HepG2 (cell line): ENCODE data around the gene PRCP. TPM values are rescaled to one million over a fixed set of nuclear protein-coding genes. Genes with fewer than 3 reads are reported as not detected.

ENCODE experiments used
- ATAC-seq: fragments of 200-7000 bp; cut with Tn5 transposase; 3 replicates; pipeline ENCODE4 v1.9.1; 2020; ENCODE audit warnings: mild to moderate bottlenecking, moderate library complexity
- BruUV-seq: library from RNA; stranded (reverse); fragments of 400-500 nt; replicated peaks from 2 replicates; lab custom pipeline; 2021; lab: Mats Ljungman, UMichigan
- CTCF ChIA-PET: fragments of 300-600 bp; formaldehyde crosslinking; extraction: SDS; loops from one replicate; lab custom pipeline; 2021; ENCODE audit warnings: low total read pairs, inconsistent platforms, low intra/inter-chr PET ratio; lab: Yijun Ruan, JAX
- POLR2A ChIA-PET: fragments of 350-600 bp; sonication (Branson Sonifier 250); formaldehyde crosslinking; loops from one replicate; lab custom pipeline; 2020; ENCODE audit warnings: antibody characterized with exemption, inconsistent platforms; lab: Yijun Ruan, JAX
- DNase-seq: peaks from one replicate; pipeline ENCODE4 v3.0.0-alpha.2; 2015; ENCODE audit warnings: low spot score
- FAIRE-seq: peaks from 3 replicates; lab custom pipeline; 2011; peaks lifted over from hg19 to GRCh38; lab: Jason Lieb, UNC
- H2AFZ ChIP-seq: one replicate; pipeline ENCODE4 v1.6.1; 2011; ENCODE audit warnings: low read length, inconsistent platforms
- H3K27ac ChIP-seq: fragments of 300-600 bp; 3 replicates; pipeline ENCODE4 v1.8.0; 2011; ENCODE audit warnings: mixed run types, mild to moderate bottlenecking, mixed read lengths, low read length, inconsistent platforms; ENCODE audit not compliant: insufficient read depth; ENCODE audit errors: extremely low read length
- H3K27me3 ChIP-seq, 2 experiments: fragments of 200-600 bp in 1 of 2; 2 replicates in 1 of 2; 3 replicates in 1 of 2; pipeline versions ENCODE4 v1.6.0 to v1.8.0; 2011; ENCODE audit warnings: low read length in 2 of 2, mild to moderate bottlenecking in 2 of 2, moderate library complexity in 2 of 2, inconsistent platforms in 1 of 2; ENCODE audit not compliant: insufficient read depth in 2 of 2, control insufficient read depth in 1 of 2
- H3K36me3 ChIP-seq, 2 experiments: fragments of 200-600 bp in 1 of 2; replicated peaks in 1 of 2; 2 replicates in 1 of 2; 3 replicates in 1 of 2; pipeline versions ENCODE4 v1.5.1 to v1.8.0; 2011; ENCODE audit warnings: low read length in 2 of 2, inconsistent platforms in 1 of 2; ENCODE audit not compliant: insufficient read depth in 2 of 2, control insufficient read depth in 1 of 2
- H3K4me1 ChIP-seq: 2 replicates; pipeline ENCODE4 v1.5.1; 2012; ENCODE audit warnings: low read length, inconsistent platforms; ENCODE audit not compliant: insufficient read depth
- H3K4me2 ChIP-seq: 2 replicates; pipeline ENCODE4 v1.6.0; 2011; ENCODE audit warnings: low read depth, low read length, inconsistent platforms
- H3K4me3 ChIP-seq, 3 experiments: fragments of 200-600 bp in 1 of 3; sonication (generic), shearing (Covaris generic) in 1 of 3; replicated peaks in 1 of 3; 2 replicates each; pipeline ENCODE4 v1.5.1; 2011 to 2016; ENCODE audit warnings: low read length in 3 of 3, inconsistent platforms in 2 of 3, low read depth in 2 of 3, mild to moderate bottlenecking in 2 of 3, control low read depth in 1 of 3, mixed read lengths in 1 of 3; ENCODE audit not compliant: insufficient read depth in 1 of 3
- H3K79me2 ChIP-seq: one replicate; pipeline ENCODE4 v1.6.1; 2011; ENCODE audit warnings: low read length, inconsistent platforms; ENCODE audit not compliant: insufficient read depth
- H3K9ac ChIP-seq: 2 replicates; pipeline ENCODE4 v1.6.0; 2011; ENCODE audit warnings: mild to moderate bottlenecking, low read depth, low read length, inconsistent platforms; ENCODE audit not compliant: insufficient read depth
- H3K9me3 ChIP-seq: 2 replicates; pipeline ENCODE4 v1.5.1; 2012; ENCODE audit warnings: mild to moderate bottlenecking, low read length
- H4K20me1 ChIP-seq: 2 replicates; pipeline ENCODE4 v1.6.0; 2011; ENCODE audit warnings: inconsistent platforms, mild to moderate bottlenecking, low read length, moderate library complexity; ENCODE audit not compliant: insufficient read depth
- ATF6 ChIP-seq: sonication (generic); formaldehyde crosslinking; conservative IDR thresholded peaks from 2 replicates; pipeline ENCODE4 v1.4.0; 2020; ENCODE audit warnings: missing genetic modification reagents
- CREB1 ChIP-seq, 2 experiments: fragments of 450-650 bp in 1 of 2; IDR thresholded peaks; 2 replicates each; pipeline ENCODE4 v1.6.1; 2016 to 2017; ENCODE audit warnings: control low read depth in 1 of 2, mild to moderate bottlenecking in 1 of 2, missing compliant biosample characterization in 1 of 2, missing genetic modification characterization in 1 of 2
- DNMT1 ChIP-seq: sonication (generic); formaldehyde crosslinking; IDR thresholded peaks from 2 replicates; pipeline ENCODE4 v1.5.1; 2020; ENCODE audit warnings: mild to moderate bottlenecking, missing genetic modification reagents
- DPF2 ChIP-seq: sonication (generic); formaldehyde crosslinking; IDR thresholded peaks from 2 replicates; pipeline ENCODE4 v1.4.0; 2020; ENCODE audit warnings: mild to moderate bottlenecking, low read depth, missing genetic modification reagents, borderline replicate concordance
- HMG20A ChIP-seq: IDR thresholded peaks from 2 replicates; pipeline ENCODE4 v1.6.1; 2016; ENCODE audit warnings: borderline replicate concordance
- HNF4A ChIP-seq: sonication (generic); formaldehyde crosslinking; IDR thresholded peaks from 2 replicates; pipeline ENCODE4 v1.4.0; 2020; ENCODE audit warnings: missing genetic modification reagents
- MAFF ChIP-seq: IDR thresholded peaks from 2 replicates; pipeline ENCODE4 v1.6.1; 2011; ENCODE audit warnings: low read depth, low read length, improper control_type of control experiment
- NPAS2 ChIP-seq: sonication (generic); formaldehyde crosslinking; IDR thresholded peaks from 2 replicates; pipeline ENCODE4 v1.8.0; 2022; ENCODE audit warnings: mild to moderate bottlenecking, missing genetic modification reagents, borderline replicate concordance
- PATZ1 ChIP-seq: sonication (generic); formaldehyde crosslinking; IDR thresholded peaks from 2 replicates; pipeline ENCODE4 v1.4.0; 2020; ENCODE audit warnings: missing genetic modification reagents
- SAP130 ChIP-seq: IDR thresholded peaks from 2 replicates; pipeline ENCODE4 v1.6.1; 2016; ENCODE audit warnings: low read depth
- SIN3A ChIP-seq: IDR thresholded peaks from 2 replicates; pipeline ENCODE4 v1.6.1; 2011; ENCODE audit warnings: low read depth, mild to moderate bottlenecking, control low read depth, low read length, borderline replicate concordance
- SOX5 ChIP-seq: IDR thresholded peaks from 2 replicates; pipeline ENCODE4 v1.6.1; 2016; ENCODE audit warnings: borderline replicate concordance
- SUZ12 ChIP-seq: fragments of 150-350 bp; IDR thresholded peaks from 2 replicates; pipeline ENCODE4 v1.6.1; 2014; ENCODE audit warnings: low read depth, low read length
- TEF ChIP-seq: sonication (generic); formaldehyde crosslinking; IDR thresholded peaks from 2 replicates; pipeline ENCODE4 v1.5.0; 2020; ENCODE audit warnings: missing genetic modification reagents
- TMF1 ChIP-seq: sonication (generic); formaldehyde crosslinking; IDR thresholded peaks from 2 replicates; pipeline ENCODE4 v1.8.1; 2022; ENCODE audit warnings: low read depth, missing genetic modification reagents
- ZMYM4 ChIP-seq: sonication (generic); formaldehyde crosslinking; IDR thresholded peaks from 2 replicates; pipeline ENCODE4 v1.8.1; 2023; ENCODE audit warnings: mild to moderate bottlenecking, missing genetic modification reagents
- WGBS: methylation state at CpG from one replicate; pipeline ENCODE4 v1.1.6; 2017; ENCODE audit warnings: low lambda C conversion rate; 5-methylcytosine and 5-hydroxymethylcytosine counted together
- in situ Hi-C: cut with HindIII; loops from 2 replicates; pipeline ENCODE4 v1.10.0; 2017; ENCODE audit warnings: low pct_unique_long_range_greater_than_20kb; ENCODE audit not compliant: extremely low pct_ligation_motif_present
- intact Hi-C: fragments of 100-400 bp; cut with micrococcal nuclease; formaldehyde crosslinking; loops from one replicate; pipeline ENCODE4 v1.10.0; 2022; ENCODE audit not compliant: unreplicated experiment
- polyA plus RNA-seq, 8 experiments: library from polyadenylated mRNA; depleted of rRNA in 3 of 8; stranded (reverse) in 7 of 8; unstranded in 1 of 8; fragments of >200 nt; fragmentation: Illumina TruSeq in 4 of 8; extraction: Trizol in 4 of 8; gene quantifications; 2 replicates each; pipeline versions ENCODE4 v1.2.1 to v1.2.3, GENCODE V29; 2011 to 2016; ENCODE audit warnings: low read depth in 4 of 8, missing spikeins in 1 of 8, mixed read lengths in 1 of 8; ENCODE audit not compliant: insufficient read depth in 1 of 8
- total RNA-seq, 5 experiments: library from RNA; depleted of rRNA; stranded (reverse); fragments of >200 nt; fragmentation: Illumina TruSeq; extraction: Trizol; gene quantifications; 2 replicates each; pipeline ENCODE4 v1.2.3, GENCODE V29; 2016; ENCODE audit warnings: low read depth in 1 of 5

Gene PRCP
- total and polyA plus RNA-seq, 2 of the 13 experiments (the other 11 are each of a cell fraction or from before 2014, with no cell fraction given), result 84.2 to 105 TPM

- POLR2A ChIA-PET, result interaction anchor here (1.4 kb wide), 1 partner anchor 475 kb away, joined by 3 read pairs; the partner anchor contains the start of gene CCDC90B
- ATAC-seq (peak; percentile 52), DNase-seq (no peak)
These were observed 89.5 kb downstream of the PRCP start for GRCh38 chr11:82810738-82811137.

GRCh38 chr11:82810326-82810725, 89.9 kb downstream of the PRCP start:
- ATAC-seq, result peak; percentile 78
- WGBS, result 0% methylated on average over 1 of the region's 1 CpG
- no peaks in the 10 kb centered on the region for H3K79me2 ChIP-seq
- BruUV-seq, result no TSS peak
- H2AFZ ChIP-seq, result no peak overlapping the region
- no peak for FAIRE-seq
- peak; percentile 67 for DNase-seq
- in situ Hi-C loops, result no loop called here
- peaks cover 1 to 2% of the 10 kb centered on the region in 2 experiments; a peak in 2 of 5 replicates for H3K27me3 ChIP-seq
- CTCF ChIA-PET, result no interaction called here
- H3K4me3 ChIP-seq, result no peak overlapping the region
- H3K4me1 ChIP-seq, result peaks cover 26% of the 10 kb centered on the region
- H3K4me2 ChIP-seq, result peak overlapping the region; percentile 61
- H3K27ac ChIP-seq, result no peak overlapping the region
- intact Hi-C loops, result loop anchor here (1.0 to 5.0 kb wide), 2 partner anchors 8 to 33 kb away; no protein-coding TSS in a partner anchor
- no peaks in the 10 kb centered on the region for H3K36me3 ChIP-seq
- no peak overlapping the region for H3K9ac ChIP-seq
- H3K9me3 ChIP-seq, result no peaks in the 10 kb centered on the region
- POLR2A ChIA-PET, result no interaction called here
- no peaks in the 10 kb centered on the region for H4K20me1 ChIP-seq
- TF ChIP-seq HNF4A (CRISPR knock-in tag), result peak; percentile 91
- TF ChIP-seq TMF1 (CRISPR knock-in tag), result no peak
- TF ChIP-seq ATF6 (CRISPR knock-in tag), result no peak
- no peak for TF ChIP-seq CREB1 (IDR thresholded peaks at IDR 0.05)
- TF ChIP-seq CREB1 (CRISPR knock-in tag; IDR thresholded peaks at IDR 0.05), result peak; percentile 40
- 0 out of 2 replicates have a peak, but pooled peaks have one; percentile 13 for TF ChIP-seq PATZ1 (CRISPR knock-in tag)
- no peak for TF ChIP-seq NPAS2 (CRISPR knock-in tag)
- peak; percentile 78; the same call in 1 of the 2 replicates for TF ChIP-seq SOX5 (CRISPR knock-in tag)

More at GRCh38 chr11:82810738-82811137, 89.5 kb downstream of the PRCP start:
- H3K9ac ChIP-seq, result no peak overlapping the region
- H3K9me3 ChIP-seq, result no peaks in the 10 kb centered on the region
- no peaks in the 10 kb centered on the region for H3K36me3 ChIP-seq
- H3K4me3 ChIP-seq, result no peak overlapping the region; a peak in 1 of 6 replicates
- BruUV-seq, result no TSS peak
- WGBS, result 2% methylated on average over 3 of the region's 3 CpGs
- H3K27ac ChIP-seq, result no peak overlapping the region
- peaks cover 26% of the 10 kb centered on the region for H3K4me1 ChIP-seq
- CTCF ChIA-PET, result no interaction called here
- H4K20me1 ChIP-seq, result no peaks in the 10 kb centered on the region
- intact Hi-C loops, result loop anchor here (1.0 to 5.0 kb wide), 2 partner anchors 8 to 33 kb away; no protein-coding TSS in a partner anchor
- 0 out of 2 replicates have a peak, but pooled peaks have one; percentile 22 for TF ChIP-seq MAFF
- TF ChIP-seq HMG20A, result peak; percentile 7
- TF ChIP-seq SUZ12, result no peak
- TF ChIP-seq DNMT1 (CRISPR knock-in tag), result no peak
- TF ChIP-seq SAP130 (CRISPR knock-in tag), result peak; percentile 8; the same call in 1 of the 2 replicates
- 0 out of 2 replicates have a peak, but pooled peaks have one; percentile 3 for TF ChIP-seq ZMYM4
- TF ChIP-seq DPF2 (CRISPR knock-in tag), result 0 out of 2 replicates have a peak, but pooled peaks have one; percentile 12
- TF ChIP-seq TEF (CRISPR knock-in tag), result 0 out of 2 replicates have a peak, but pooled peaks have one; percentile 2
- TF ChIP-seq SIN3A, result 0 out of 2 replicates have a peak, but pooled peaks have one; percentile 23
- TF ChIP-seq SOX5 (CRISPR knock-in tag), result 0 out of 2 replicates have a peak, but pooled peaks have one; percentile 8
- TF ChIP-seq, all 625 proteins: peak for 8
- FAIRE-seq, result no peak
- Histone ChIP-seq H3K4me2 (peak overlapping the region; percentile 61), H2AFZ (no peak overlapping the region), H3K27me3 (no peaks in the 10 kb centered on the region; a peak in 2 of 5 replicates), H3K79me2 (no peaks in the 10 kb centered on the region)
- in situ Hi-C loops, result no loop called here
